Neural cell (in vitro differentiated cells): ENCODE results near the gene EXOC6B. TPM values are rescaled to one million over a fixed set of nuclear protein-coding genes. Genes with fewer than 3 reads are reported as not detected.

Experiments used
- H2AFZ ChIP-seq: fragments of 200-600, 300-800 bp; sonication (generic), shearing (Covaris generic); 2 replicates; pipeline ENCODE4 v1.6.0; 2014; ENCODE audit warnings: low read depth, mild to moderate bottlenecking, antibody characterized with exemption, low read length, moderate library complexity
- H3F3A ChIP-seq: fragments of 200-600 bp; shearing (Covaris generic); 2 replicates; pipeline ENCODE4 v1.6.1; 2016; ENCODE audit warnings: mild to moderate bottlenecking, moderate library complexity, mixed read lengths, antibody characterized with exemption, low read length; ENCODE audit not compliant: insufficient read depth, poor library complexity, severe bottlenecking
- H3K27ac ChIP-seq: fragments of 200-600, 300-800 bp; sonication (generic), shearing (Covaris generic); 2 replicates; pipeline ENCODE4 v1.5.1; 2014; ENCODE audit warnings: mild to moderate bottlenecking, low read length, moderate library complexity
- H3K27me3 ChIP-seq: fragments of 300-800, 200-600 bp; sonication (generic), shearing (Covaris generic); 2 replicates; pipeline ENCODE4 v1.6.0; 2014; ENCODE audit warnings: mild to moderate bottlenecking, low read depth, low read length, moderate library complexity; ENCODE audit not compliant: insufficient read depth
- H3K36me3 ChIP-seq: fragments of 300-800, 200-600 bp; sonication (generic), shearing (Covaris generic); 2 replicates; pipeline ENCODE4 v1.5.1; 2014; ENCODE audit warnings: mild to moderate bottlenecking, antibody characterized with exemption, low read length, moderate library complexity; ENCODE audit not compliant: insufficient read depth
- H3K4me2 ChIP-seq: fragments of 300-800, 200-600 bp; sonication (generic), shearing (Covaris generic); 2 replicates; pipeline ENCODE4 v1.6.0; 2014; ENCODE audit warnings: mild to moderate bottlenecking, low read length
- H3K4me3 ChIP-seq: fragments of 300-800, 200-600 bp; sonication (generic), shearing (Covaris generic); 2 replicates; pipeline ENCODE4 v1.5.1; 2014; ENCODE audit warnings: mild to moderate bottlenecking, low read length, moderate library complexity
- H3K79me2 ChIP-seq: fragments of 200-600 bp; shearing (Covaris generic); replicated peaks from 2 replicates; pipeline ENCODE4 v1.6.0; 2014; ENCODE audit warnings: mild to moderate bottlenecking, low read length, moderate library complexity; ENCODE audit not compliant: insufficient read depth
- H3K9ac ChIP-seq: fragments of 300-800, 200-600 bp; sonication (generic), shearing (Covaris generic); 2 replicates; pipeline ENCODE4 v1.6.1; 2016; ENCODE audit warnings: mild to moderate bottlenecking, low read length, mixed read lengths
- H3K9me2 ChIP-seq: fragments of 200-600 bp; shearing (Covaris generic); 2 replicates; pipeline ENCODE4 v1.6.1; 2016; ENCODE audit warnings: mild to moderate bottlenecking, low read length, mixed read lengths; ENCODE audit not compliant: insufficient read depth
- H3K9me3 ChIP-seq: fragments of 200-600, 300-800 bp; sonication (generic), shearing (Covaris generic); 2 replicates; pipeline ENCODE4 v1.6.1; 2016; ENCODE audit warnings: mild to moderate bottlenecking, mixed run types, low read length, moderate library complexity, mixed read lengths
- H4K20me1 ChIP-seq: fragments of 200-600 bp; shearing (Covaris generic); 2 replicates; pipeline ENCODE4 v1.6.1; 2016; ENCODE audit warnings: mild to moderate bottlenecking, mixed run types; ENCODE audit not compliant: insufficient read depth
- CTCF ChIP-seq: fragments of 450-650 bp; IDR thresholded peaks from 2 replicates; pipeline ENCODE4 v1.5.1; 2014; ENCODE audit warnings: antibody characterized with exemption, mild to moderate bottlenecking, moderate library complexity; ENCODE audit not compliant: poor library complexity, severe bottlenecking
- EP300 ChIP-seq: fragments of 450-650 bp; conservative IDR thresholded peaks from 2 replicates; pipeline ENCODE4 v1.6.1; 2014; ENCODE audit warnings: antibody characterized with exemption, mild to moderate bottlenecking, moderate library complexity; ENCODE audit not compliant: poor library complexity, severe bottlenecking
- EZH2 ChIP-seq: fragments of 200-600, 300-800 bp; shearing (Covaris generic), sonication (generic); IDR thresholded peaks from 2 replicates; pipeline ENCODE4 v1.6.1; 2014; ENCODE audit warnings: antibody characterized with exemption, low read length, borderline replicate concordance, mild to moderate bottlenecking; ENCODE audit not compliant: insufficient read depth, poor library complexity, severe bottlenecking
- MXI1 ChIP-seq: fragments of 450-650 bp; conservative IDR thresholded peaks from 2 replicates; pipeline ENCODE4 v1.6.1; 2014; ENCODE audit warnings: antibody characterized with exemption, mild to moderate bottlenecking; ENCODE audit not compliant: poor library complexity, severe bottlenecking
- POLR2AphosphoS5 ChIP-seq: IDR thresholded peaks from 2 replicates; pipeline ENCODE4 v1.6.1; 2012
- RAD21 ChIP-seq: fragments of 450-650 bp; conservative IDR thresholded peaks from 2 replicates; pipeline ENCODE4 v1.6.1; 2014; ENCODE audit warnings: antibody characterized with exemption, mild to moderate bottlenecking, moderate library complexity
- REST ChIP-seq: IDR thresholded peaks from 2 replicates; pipeline ENCODE4 v1.6.1; 2012; ENCODE audit warnings: borderline replicate concordance
- SMC3 ChIP-seq: fragments of 450-650 bp; conservative IDR thresholded peaks from 2 replicates; pipeline ENCODE4 v1.6.1; 2014; ENCODE audit warnings: antibody characterized with exemption, mild to moderate bottlenecking, moderate library complexity; ENCODE audit not compliant: poor library complexity
- TAF1 ChIP-seq: IDR thresholded peaks from 2 replicates; pipeline ENCODE4 v1.6.1; 2012; ENCODE audit warnings: low read depth
- polyA plus RNA-seq: library from polyadenylated mRNA; depleted of rRNA; stranded (reverse); fragments of >200 nt; gene quantifications from 2 replicates; pipeline ENCODE4 v1.2.3, GENCODE V29; 2014

EXOC6B gene
- polyA plus RNA-seq, 1 donor from 2014 or later = 23.4 TPM

GRCh38 chr2:72665448-72665847, 160.4 kb downstream of the EXOC6B start:
- H3K27ac ChIP-seq = no peak overlapping the region
- H3F3A ChIP-seq = no peaks in the 10 kb centered on the region
- no peak overlapping the region for H3K4me2 ChIP-seq
- no peaks in the 10 kb centered on the region for H3K27me3 ChIP-seq
- H2AFZ ChIP-seq = no peak overlapping the region
- peaks cover 4% of the 10 kb centered on the region for H3K9me3 ChIP-seq
- H3K79me2 ChIP-seq = no peaks in the 10 kb centered on the region
- H3K9me2 ChIP-seq = no peaks in the 10 kb centered on the region
- H3K36me3 ChIP-seq = no peaks in the 10 kb centered on the region
- no peak overlapping the region for H3K4me3 ChIP-seq
- no peaks in the 10 kb centered on the region for H4K20me1 ChIP-seq
- no peak overlapping the region for H3K9ac ChIP-seq
- TF ChIP-seq CTCF = no peak
- no peak for TF ChIP-seq RAD21
- no peak for TF ChIP-seq REST
- no peak for TF ChIP-seq SMC3
- TF ChIP-seq POLR2AphosphoS5 = no peak
- no peak for TF ChIP-seq EP300
- TF ChIP-seq MXI1 = no peak
- no peak for TF ChIP-seq EZH2
- no peak for TF ChIP-seq TAF1

GRCh38 chr2:72661985-72662384, 163.8 kb downstream of the EXOC6B start:
- no peak overlapping the region for H3K27ac ChIP-seq
- no peak for TF ChIP-seq TAF1
- no peak for TF ChIP-seq EZH2
- TF ChIP-seq EP300 = no peak
- TF ChIP-seq CTCF = no peak
- TF ChIP-seq POLR2AphosphoS5 = no peak
- no peak for TF ChIP-seq RAD21
- no peak for TF ChIP-seq SMC3
- H3K79me2 ChIP-seq = no peaks in the 10 kb centered on the region
- H3K27me3 ChIP-seq = no peaks in the 10 kb centered on the region
- no peak overlapping the region for H3K4me2 ChIP-seq
- H3K4me3 ChIP-seq = no peak overlapping the region
- no peaks in the 10 kb centered on the region for H3K36me3 ChIP-seq
- no peak overlapping the region for H3K9ac ChIP-seq
- no peak overlapping the region for H2AFZ ChIP-seq
- no peaks in the 10 kb centered on the region for H3K9me3 ChIP-seq
- no peaks in the 10 kb centered on the region for H4K20me1 ChIP-seq
- no peaks in the 10 kb centered on the region for H3F3A ChIP-seq
- H3K9me2 ChIP-seq = no peaks in the 10 kb centered on the region
